ENCODE measurements around the gene PTPRN2.
"Not testable (repeated sequence)": the region's sequence is repeated elsewhere in the genome, so short reads cannot be mapped to it uniquely, and the experiment has no call there.

PTPRN2 gene

GRCh38 chr7:157592636-157593320 is 994.8 kb downstream of the PTPRN2 start:
- in situ Hi-C loops (cut with HindIII; ENCODE audit: low sequenced_read_pairs): not testable (repeated sequence)

GRCh38 chr7:157590526-157590925 is 997.1 kb downstream of the PTPRN2 start:
- in situ Hi-C loops (cut with HindIII; ENCODE audit: low sequenced_read_pairs): no loop called here

- in situ Hi-C loops (cut with HindIII; ENCODE audit: low sequenced_read_pairs): loop anchor here (10.0 kb wide), 1 partner anchor 55 kb away; no protein-coding TSS in a partner anchor
These were observed 997.9 kb downstream of the PTPRN2 start for GRCh38 chr7:157589680-157590079.

- in situ Hi-C loops (cut with HindIII; ENCODE audit: low sequenced_read_pairs): loop anchor here (10.0 kb wide), 1 partner anchor 53 kb away; no protein-coding TSS in a partner anchor
These were observed 999.6 kb downstream of the PTPRN2 start for GRCh38 chr7:157587805-157588560.

- in situ Hi-C loops (cut with HindIII; ENCODE audit: low sequenced_read_pairs): loop anchor here (10.0 kb wide), 1 partner anchor 52 kb away; no protein-coding TSS in a partner anchor
These were observed 1000.4 kb downstream of the PTPRN2 start for GRCh38 chr7:157587051-157587804.

GRCh38 chr7:157586426-157586955 is 1001.1 kb downstream of the PTPRN2 start:
- in situ Hi-C loops (cut with HindIII; ENCODE audit: low sequenced_read_pairs): loop anchor here (10.0 kb wide), 1 partner anchor 52 kb away; no protein-coding TSS in a partner anchor

- in situ Hi-C loops (cut with HindIII; ENCODE audit: low sequenced_read_pairs): loop anchor here (10.0 kb wide), 1 partner anchor 50 kb away; no protein-coding TSS in a partner anchor
These were observed 1002.3 kb downstream of the PTPRN2 start for GRCh38 chr7:157585113-157585861.

GRCh38 chr7:157584420-157584819 is 1003.2 kb downstream of the PTPRN2 start:
- in situ Hi-C loops (cut with HindIII; ENCODE audit: low sequenced_read_pairs): loop anchor here (10.0 kb wide), 1 partner anchor 50 kb away; no protein-coding TSS in a partner anchor

- in situ Hi-C loops (cut with HindIII; ENCODE audit: low sequenced_read_pairs): loop anchor here (10.0 kb wide), 1 partner anchor 47 kb away; no protein-coding TSS in a partner anchor
These were observed 1005.9 kb downstream of the PTPRN2 start for GRCh38 chr7:157581740-157582139.

- in situ Hi-C loops (cut with HindIII; ENCODE audit: low sequenced_read_pairs): loop anchor here (10.0 kb wide), 1 partner anchor 46 kb away; no protein-coding TSS in a partner anchor
These were observed 1007.3 kb downstream of the PTPRN2 start for GRCh38 chr7:157580324-157580723.

GRCh38 chr7:157579425-157579824 is 1008.2 kb downstream of the PTPRN2 start:
- in situ Hi-C loops (cut with HindIII; ENCODE audit: low sequenced_read_pairs): no loop called here

GRCh38 chr7:157577796-157578339 is 1009.8 kb downstream of the PTPRN2 start:
- in situ Hi-C loops (cut with HindIII; ENCODE audit: low sequenced_read_pairs): no loop called here

GRCh38 chr7:157577061-157577460 is 1010.6 kb downstream of the PTPRN2 start:
- in situ Hi-C loops (cut with HindIII; ENCODE audit: low sequenced_read_pairs): no loop called here

GRCh38 chr7:157576415-157576814 is 1011.2 kb downstream of the PTPRN2 start:
- in situ Hi-C loops (cut with HindIII; ENCODE audit: low sequenced_read_pairs): no loop called here

- in situ Hi-C loops (cut with HindIII; ENCODE audit: low sequenced_read_pairs): no loop called here
These were observed 1011.8 kb downstream of the PTPRN2 start for GRCh38 chr7:157575777-157576176.

GRCh38 chr7:157574914-157575586 is 1012.6 kb downstream of the PTPRN2 start:
- in situ Hi-C loops (cut with HindIII; ENCODE audit: low sequenced_read_pairs): no loop called here

- in situ Hi-C loops (cut with HindIII; ENCODE audit: low sequenced_read_pairs): no loop called here
These were observed 1013.4 kb downstream of the PTPRN2 start for GRCh38 chr7:157574120-157574825.

GRCh38 chr7:157573244-157573643 is 1014.4 kb downstream of the PTPRN2 start:
- in situ Hi-C loops (cut with HindIII; ENCODE audit: low sequenced_read_pairs): no loop called here
